Vagina (tissue), 2 donors: ENCODE measurements around the gene ITPKA. TPM values are rescaled to one million over a fixed set of nuclear protein-coding genes. Genes with fewer than 3 reads are reported as not detected.

Experiments
- DNase-seq, 2 donors: peaks; one replicate each; pipeline ENCODE4 v3.0.0-alpha.2; 2017; ENCODE audit errors: extremely low spot score in 2 of 2
- H3K27ac ChIP-seq: fragments of 200-600 bp; sonication (generic); one replicate; pipeline ENCODE4 v1.5.1; 2019
- H3K27me3 ChIP-seq: fragments of 200-600 bp; sonication (generic); one replicate; pipeline ENCODE4 v1.5.1; 2019
- H3K36me3 ChIP-seq, 2 donors: fragments of 200-600 bp; sonication (generic); one replicate each; pipeline ENCODE4 v1.5.1; 2017 to 2019
- H3K4me1 ChIP-seq: fragments of 200-600 bp; sonication (generic); one replicate; pipeline ENCODE4 v1.5.1; 2019
- H3K4me3 ChIP-seq, 2 donors: fragments of 200-600 bp; sonication (generic); 1 replicate in 1 of 2; 2 replicates in 1 of 2; pipeline ENCODE4 v1.5.1; 2016 to 2019
- H3K9me3 ChIP-seq: fragments of 200-600 bp; sonication (generic); one replicate; pipeline ENCODE4 v1.5.1; 2019
- POLR2A ChIP-seq, 2 donors: fragments of 450-650 bp; IDR thresholded peaks; one replicate each; pipeline ENCODE4 v1.6.1; 2017; ENCODE audit warnings: antibody characterized with exemption in 2 of 2, mild to moderate bottlenecking in 2 of 2, moderate library complexity in 2 of 2
- POLR2AphosphoS5 ChIP-seq, 2 donors: sonication (generic); formaldehyde crosslinking; IDR thresholded peaks; one replicate each; pipeline ENCODE4 v1.9.0; 2017; ENCODE audit warnings: antibody characterized with exemption in 2 of 2, mild to moderate bottlenecking in 2 of 2, low read depth in 1 of 2; ENCODE audit not compliant: insufficient read depth in 1 of 2
- intact Hi-C: fragments of 100-400 bp; cut with DNase I; formaldehyde crosslinking; loops from one replicate; pipeline ENCODE4 v1.15.1; 2023
- total RNA-seq: library from RNA; depleted of rRNA; stranded (reverse); fragments of >200 nt; gene quantifications from one replicate; pipeline ENCODE4 v1.2.3, GENCODE V29; 2016
- TF ChIP-seq, protein P1 (sequence below), 3 experiments: fragments of 450-650 bp in 2 of 3; fragments of 200-600 bp in 1 of 3; sonication (generic) in 1 of 3; IDR thresholded peaks; one replicate each; pipeline ENCODE4 v1.5.1; 2017 to 2019; ENCODE audit warnings: antibody characterized with exemption in 3 of 3, mild to moderate bottlenecking in 2 of 3, moderate library complexity in 2 of 3

ITPKA gene
- total RNA-seq, 1 donor from 2014 or later = not detected

- H3K36me3 ChIP-seq = no peaks in the 10 kb centered on the region
- no peak overlapping the region for H3K27ac ChIP-seq
- intact Hi-C loops = no loop called here
- no peaks in the 10 kb centered on the region for H3K27me3 ChIP-seq
- H3K9me3 ChIP-seq = no peaks in the 10 kb centered on the region
- peaks cover 22% of the 10 kb centered on the region for H3K4me1 ChIP-seq
- TF ChIP-seq POLR2A (IDR thresholded peaks at IDR 0.05) = no peak
- no peak for TF ChIP-seq POLR2AphosphoS5 (IDR thresholded peaks at IDR 0.05; ENCODE audit: insufficient read depth in 1 of 2, low read depth in 1 of 2)
- TF ChIP-seq, protein P1, sequence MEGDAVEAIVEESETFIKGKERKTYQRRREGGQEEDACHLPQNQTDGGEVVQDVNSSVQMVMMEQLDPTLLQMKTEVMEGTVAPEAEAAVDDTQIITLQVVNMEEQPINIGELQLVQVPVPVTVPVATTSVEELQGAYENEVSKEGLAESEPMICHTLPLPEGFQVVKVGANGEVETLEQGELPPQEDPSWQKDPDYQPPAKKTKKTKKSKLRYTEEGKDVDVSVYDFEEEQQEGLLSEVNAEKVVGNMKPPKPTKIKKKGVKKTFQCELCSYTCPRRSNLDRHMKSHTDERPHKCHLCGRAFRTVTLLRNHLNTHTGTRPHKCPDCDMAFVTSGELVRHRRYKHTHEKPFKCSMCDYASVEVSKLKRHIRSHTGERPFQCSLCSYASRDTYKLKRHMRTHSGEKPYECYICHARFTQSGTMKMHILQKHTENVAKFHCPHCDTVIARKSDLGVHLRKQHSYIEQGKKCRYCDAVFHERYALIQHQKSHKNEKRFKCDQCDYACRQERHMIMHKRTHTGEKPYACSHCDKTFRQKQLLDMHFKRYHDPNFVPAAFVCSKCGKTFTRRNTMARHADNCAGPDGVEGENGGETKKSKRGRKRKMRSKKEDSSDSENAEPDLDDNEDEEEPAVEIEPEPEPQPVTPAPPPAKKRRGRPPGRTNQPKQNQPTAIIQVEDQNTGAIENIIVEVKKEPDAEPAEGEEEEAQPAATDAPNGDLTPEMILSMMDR (IDR thresholded peaks at IDR 0.05) = no peak
- H3K4me3 ChIP-seq = no peak overlapping the region
- DNase-seq = no peak
These were observed 4.0 kb upstream of the ITPKA start for GRCh38 chr15:41489641-41490040.

- H3K4me1 ChIP-seq = peaks cover 29% of the 10 kb centered on the region
- no peak overlapping the region for H3K27ac ChIP-seq
- no peaks in the 10 kb centered on the region for H3K36me3 ChIP-seq
- intact Hi-C loops = no loop called here
- TF ChIP-seq POLR2A (IDR thresholded peaks at IDR 0.05) = no peak
- no peak for TF ChIP-seq POLR2AphosphoS5 (IDR thresholded peaks at IDR 0.05; ENCODE audit: insufficient read depth in 1 of 2, low read depth in 1 of 2)
- TF ChIP-seq, protein P1 (IDR thresholded peaks at IDR 0.05) = no peak
- no peaks in the 10 kb centered on the region for H3K27me3 ChIP-seq
- no peaks in the 10 kb centered on the region for H3K9me3 ChIP-seq
- H3K4me3 ChIP-seq = no peak overlapping the region
- no peak for DNase-seq
These were observed 3.3 kb upstream of the ITPKA start for GRCh38 chr15:41490355-41490754.

GRCh38 chr15:41491889-41492288, 1.8 kb upstream of the ITPKA start:
- Histone ChIP-seq H3K27ac (no peak overlapping the region), H3K4me3 (no peak overlapping the region), H3K27me3 (no peaks in the 10 kb centered on the region), H3K4me1 (peaks cover 35% of the 10 kb centered on the region), H3K9me3 (no peaks in the 10 kb centered on the region), H3K36me3 (no peaks in the 10 kb centered on the region)
- intact Hi-C loops = no loop called here
- no peak for DNase-seq
- TF ChIP-seq POLR2A (IDR thresholded peaks at IDR 0.05) (no peak), POLR2AphosphoS5 (IDR thresholded peaks at IDR 0.05; ENCODE audit: insufficient read depth in 1 of 2, low read depth in 1 of 2) (no peak)
- TF ChIP-seq, protein P1 (IDR thresholded peaks at IDR 0.05) = no peak

DNA sequence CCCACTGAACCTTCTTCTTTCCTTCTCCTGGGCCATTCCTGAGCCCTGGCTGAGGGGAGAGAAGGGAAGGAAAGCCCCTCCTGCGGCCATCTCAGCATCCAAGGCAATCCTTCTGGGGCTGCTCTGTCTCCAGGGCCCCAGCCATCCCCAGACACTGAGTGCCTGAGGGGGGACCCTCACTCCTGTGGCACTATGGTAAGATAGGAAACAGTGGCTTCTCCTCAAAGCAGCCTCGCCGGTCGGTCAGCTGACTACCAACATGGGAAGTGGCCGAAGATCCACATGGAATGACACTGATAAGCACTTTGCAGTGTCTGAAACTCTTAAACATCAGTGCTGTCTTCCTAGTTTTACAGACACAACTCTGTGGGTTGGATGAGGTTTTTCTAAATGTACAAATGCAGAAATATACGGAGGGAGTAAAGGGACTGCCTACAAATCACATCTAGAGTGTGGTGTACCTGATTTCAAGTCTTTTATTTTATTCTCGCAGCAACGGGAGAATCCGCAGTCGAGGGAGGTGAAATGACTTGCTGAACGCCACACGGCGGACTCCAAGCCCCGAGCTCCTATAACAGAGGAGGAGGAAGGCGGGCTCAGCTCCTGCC, 973 bp upstream of the ITPKA start:
- DNase-seq = no peak
- peaks cover 35% of the 10 kb centered on the region for H3K4me1 ChIP-seq
- H3K4me3 ChIP-seq = peak overlapping the region; percentile 69 to 81
- H3K9me3 ChIP-seq = no peaks in the 10 kb centered on the region
- no peaks in the 10 kb centered on the region for H3K27me3 ChIP-seq
- H3K36me3 ChIP-seq = no peaks in the 10 kb centered on the region
- intact Hi-C loops = no loop called here
- H3K27ac ChIP-seq = peak overlapping the region; percentile 84
- TF ChIP-seq POLR2A (IDR thresholded peaks at IDR 0.05) = no peak
- no peak for TF ChIP-seq POLR2AphosphoS5 (IDR thresholded peaks at IDR 0.05; ENCODE audit: insufficient read depth in 1 of 2, low read depth in 1 of 2)
- TF ChIP-seq, protein P1 (IDR thresholded peaks at IDR 0.05) = no peak

DNA sequence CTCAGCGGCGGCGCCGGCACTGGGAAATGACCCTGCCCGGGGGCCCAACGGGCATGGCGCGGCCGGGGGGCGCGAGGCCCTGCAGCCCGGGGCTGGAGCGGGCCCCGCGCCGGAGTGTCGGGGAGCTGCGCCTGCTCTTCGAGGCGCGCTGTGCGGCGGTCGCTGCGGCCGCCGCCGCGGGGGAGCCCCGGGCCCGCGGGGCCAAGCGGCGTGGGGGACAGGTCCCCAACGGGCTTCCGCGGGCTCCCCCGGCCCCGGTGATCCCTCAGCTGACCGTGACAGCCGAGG, 172 bp downstream of the ITPKA start:
- intact Hi-C loops = no loop called here
- Histone ChIP-seq H3K27ac (no peak overlapping the region), H3K36me3 (no peaks in the 10 kb centered on the region), H3K9me3 (no peaks in the 10 kb centered on the region), H3K27me3 (no peaks in the 10 kb centered on the region), H3K4me3 (peak overlapping the region; percentile 69 to 81), H3K4me1 (peaks cover 35% of the 10 kb centered on the region)
- no peak for TF ChIP-seq POLR2A (IDR thresholded peaks at IDR 0.05)
- TF ChIP-seq, protein P1 (IDR thresholded peaks at IDR 0.05) = no peak
- no peak for TF ChIP-seq POLR2AphosphoS5 (IDR thresholded peaks at IDR 0.05; ENCODE audit: insufficient read depth in 1 of 2, low read depth in 1 of 2)
- no peak for DNase-seq
